ENCODE measurements around the gene EPM2AIP1.
"Not testable (repeated sequence)": the region's sequence is repeated elsewhere in the genome, so short reads cannot be mapped to it uniquely, and the experiment has no call there.

EPM2AIP1 gene

GRCh38 chr3:36992806-36993325 lies at the start of gene EPM2AIP1:
Gene EPM2AIP1, minus strand, starts transcription at chr3:36993131. Its CDS starts 54 bp downstream, at chr3:36993077.
- peak; percentile 61 to 96 for DNase-seq (ENCODE audit: low read depth in 2 of 2)

GRCh38 chr3:37042712-37043111 lies 49.8 kb upstream of the EPM2AIP1 start:
- not testable (repeated sequence) for DNase-seq (ENCODE audit: low read depth in 2 of 2)

DNA sequence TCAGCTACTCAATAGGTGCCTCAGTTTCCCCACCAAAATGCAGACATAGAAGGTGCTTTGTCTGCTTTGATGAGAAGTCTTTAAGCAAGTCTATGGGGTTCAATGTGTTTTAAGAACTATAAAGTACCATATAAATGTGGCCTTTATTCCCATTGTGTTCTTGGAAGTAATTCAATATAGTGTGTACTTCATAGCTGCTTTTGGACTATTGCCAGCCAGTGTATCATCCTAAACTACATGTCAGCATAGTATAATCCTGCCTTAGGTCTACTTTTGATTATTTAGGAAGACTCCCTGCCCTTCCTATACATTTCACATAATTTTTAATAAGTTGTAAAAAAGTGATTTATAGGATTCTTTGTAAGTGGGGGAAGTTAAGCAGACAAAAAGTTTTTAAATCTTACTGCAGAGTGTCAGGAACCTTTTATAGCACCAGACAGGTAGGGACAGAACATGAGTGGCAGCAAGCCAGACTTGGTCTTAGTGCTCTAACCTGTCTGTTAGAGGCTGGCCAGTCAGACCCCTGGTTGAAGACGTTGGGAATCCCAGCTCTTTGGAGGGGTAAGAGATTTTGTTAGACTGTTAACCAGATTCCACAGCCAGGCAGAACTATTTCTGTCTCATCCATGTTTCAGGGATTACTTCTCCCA lies 48.7 kb upstream of the EPM2AIP1 start:
- no peak for DNase-seq (ENCODE audit: low read depth in 2 of 2)

- no peak for DNase-seq (ENCODE audit: low read depth in 2 of 2)
Measured at GRCh38 chr3:37040231-37040630, 47.3 kb upstream of the EPM2AIP1 start.

DNA sequence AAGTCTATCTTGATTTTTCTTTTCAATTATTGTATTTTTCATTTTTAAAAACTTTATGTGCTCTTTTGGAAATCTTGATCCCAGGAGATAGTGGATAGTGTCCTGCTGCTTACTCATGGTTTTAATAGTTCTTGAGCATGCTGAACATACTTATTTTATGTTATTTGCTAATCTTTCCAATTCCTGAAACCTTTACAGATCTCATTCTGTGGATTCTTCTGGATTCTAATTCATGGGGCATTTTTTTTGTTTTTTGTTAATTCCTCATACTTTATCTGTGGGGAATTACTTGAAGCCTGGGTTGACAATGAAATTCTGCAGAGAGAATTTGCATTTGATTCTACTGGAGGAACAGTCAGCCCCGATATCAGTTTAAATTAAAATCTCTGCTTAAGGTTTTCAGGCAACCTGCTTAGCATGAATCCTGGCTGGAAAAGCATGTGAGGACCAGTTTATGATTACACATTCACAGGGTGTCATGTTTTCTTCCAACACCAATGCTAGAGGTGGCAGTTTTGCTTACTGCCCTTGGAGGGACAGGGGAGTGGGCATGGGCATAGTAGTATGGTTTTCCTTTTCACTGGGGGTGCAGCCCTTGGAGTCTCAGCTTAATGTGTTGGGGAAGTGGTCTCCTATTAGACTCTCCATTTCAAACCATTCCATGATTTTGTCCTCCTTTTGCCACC lies 46.4 kb upstream of the EPM2AIP1 start:
- no peak for DNase-seq (ENCODE audit: low read depth in 2 of 2)

DNA sequence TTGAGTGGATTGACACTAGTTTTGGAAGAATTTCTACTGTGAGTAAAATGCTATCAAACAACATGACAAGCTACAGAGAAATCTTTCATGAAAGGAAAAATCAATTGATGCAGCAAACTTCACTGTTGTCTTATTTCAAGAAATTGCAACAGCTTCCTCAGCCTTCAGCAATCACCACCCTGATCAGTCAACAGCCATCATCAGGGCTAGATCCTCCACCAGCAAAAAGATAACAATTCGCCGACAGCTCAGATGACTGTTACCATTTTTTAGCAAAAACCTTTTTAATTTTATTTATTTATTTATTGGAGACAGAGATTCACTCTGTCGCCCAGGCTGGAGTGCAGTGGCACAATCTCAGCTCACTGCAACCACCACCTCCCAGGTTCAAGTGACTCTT lies 44.4 kb upstream of the EPM2AIP1 start:
- no peak for DNase-seq (ENCODE audit: low read depth in 2 of 2)

DNA sequence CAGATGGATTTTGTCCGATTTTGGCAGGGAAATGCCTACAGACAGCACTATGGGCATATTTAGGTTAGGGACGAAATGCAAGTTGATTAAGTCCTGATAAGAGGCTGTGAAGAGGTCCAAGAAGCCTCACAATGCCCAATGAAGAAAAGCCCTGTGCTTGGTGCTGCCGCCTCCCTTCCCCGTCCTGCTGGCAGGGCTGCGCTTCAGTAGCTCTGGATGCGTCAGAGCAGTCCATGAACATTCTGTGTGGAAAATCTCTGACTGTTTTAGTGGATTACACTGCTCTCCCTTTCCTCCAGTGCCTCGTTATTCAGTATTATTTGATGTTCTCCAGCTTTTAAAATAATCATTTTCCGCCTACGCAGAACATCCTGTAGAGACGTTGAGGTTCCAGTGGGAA lies 40.0 kb upstream of the EPM2AIP1 start:
- no peak for DNase-seq (ENCODE audit: low read depth in 2 of 2)

GRCh38 chr3:37031096-37031682 lies 38.3 kb upstream of the EPM2AIP1 start:
- DNase-seq (ENCODE audit: low read depth in 2 of 2) = no peak

DNA sequence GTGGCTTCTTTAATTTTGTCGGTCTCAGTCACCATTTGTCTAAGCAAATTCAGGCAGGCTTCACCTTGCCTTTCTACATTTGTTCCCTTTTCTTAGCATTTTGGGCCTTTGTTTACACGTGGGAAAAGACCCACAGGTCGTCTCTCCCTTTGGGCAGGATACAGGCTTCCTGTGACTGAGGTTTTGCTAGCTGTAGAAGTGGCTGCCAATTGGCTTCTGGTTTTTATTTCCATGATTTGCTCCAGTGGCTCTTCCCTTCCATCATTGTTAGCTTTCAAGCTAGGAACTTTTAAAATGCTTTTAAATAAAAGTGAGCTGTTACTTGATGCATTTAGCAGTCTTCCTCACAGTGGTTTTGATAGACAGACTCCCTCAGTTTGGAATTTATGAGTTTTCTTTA lies 37.7 kb upstream of the EPM2AIP1 start:
- DNase-seq (ENCODE audit: low read depth in 2 of 2) = no peak

GRCh38 chr3:37029516-37030163 lies 36.7 kb upstream of the EPM2AIP1 start:
- DNase-seq (ENCODE audit: low read depth in 2 of 2) = no peak

DNA sequence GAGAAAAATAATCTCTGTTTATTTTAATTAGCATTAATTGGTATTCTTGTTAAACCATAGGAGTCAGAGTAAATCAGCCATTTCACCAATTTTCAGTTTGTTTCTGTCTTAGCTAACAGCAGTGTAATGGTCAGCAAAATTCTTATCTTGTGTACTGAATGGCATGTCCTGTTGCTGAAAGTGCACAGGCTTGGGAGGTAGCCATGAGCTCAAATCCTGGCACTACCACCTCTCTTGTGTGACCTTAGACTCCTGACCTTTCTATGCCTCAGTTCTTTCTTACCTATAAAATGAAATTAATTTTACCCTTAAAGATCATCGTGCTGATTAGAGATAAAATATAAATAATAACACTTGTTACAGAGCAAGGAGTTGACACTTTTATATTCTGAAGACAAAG lies 36.2 kb upstream of the EPM2AIP1 start:
- no peak for DNase-seq (ENCODE audit: low read depth in 2 of 2)

GRCh38 chr3:37028329-37028728 lies 35.4 kb upstream of the EPM2AIP1 start:
- DNase-seq (ENCODE audit: low read depth in 2 of 2) = no peak

GRCh38 chr3:37026851-37027250 lies 33.9 kb upstream of the EPM2AIP1 start:
- no peak for DNase-seq (ENCODE audit: low read depth in 2 of 2)

DNA sequence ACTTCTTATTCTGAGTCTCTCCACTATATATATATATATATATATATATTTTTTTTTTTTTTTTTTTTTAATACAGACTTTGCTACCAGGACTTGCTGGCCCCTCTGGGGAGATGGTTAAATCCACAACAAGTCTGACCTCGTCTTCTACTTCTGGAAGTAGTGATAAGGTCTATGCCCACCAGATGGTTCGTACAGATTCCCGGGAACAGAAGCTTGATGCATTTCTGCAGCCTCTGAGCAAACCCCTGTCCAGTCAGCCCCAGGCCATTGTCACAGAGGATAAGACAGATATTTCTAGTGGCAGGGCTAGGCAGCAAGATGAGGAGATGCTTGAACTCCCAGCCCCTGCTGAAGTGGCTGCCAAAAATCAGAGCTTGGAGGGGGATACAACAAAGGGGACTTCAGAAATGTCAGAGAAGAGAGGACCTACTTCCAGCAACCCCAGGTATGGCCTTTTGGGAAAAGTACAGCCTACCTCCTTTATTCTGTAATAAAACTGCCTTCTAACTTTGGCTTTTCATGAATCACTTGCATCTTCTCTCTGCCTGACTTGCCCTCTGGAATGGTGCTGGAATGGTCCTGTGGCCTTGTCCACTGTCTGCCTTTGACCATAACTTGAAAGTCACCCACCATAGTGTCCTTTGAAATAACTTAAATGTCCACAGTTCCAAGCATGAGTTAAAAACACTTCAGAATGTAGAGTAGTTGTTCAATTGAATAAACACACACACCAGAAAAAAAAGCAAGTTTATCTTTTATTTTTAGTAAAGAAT lies 32.8 kb upstream of the EPM2AIP1 start:
- no peak for DNase-seq (ENCODE audit: low read depth in 2 of 2)

DNA sequence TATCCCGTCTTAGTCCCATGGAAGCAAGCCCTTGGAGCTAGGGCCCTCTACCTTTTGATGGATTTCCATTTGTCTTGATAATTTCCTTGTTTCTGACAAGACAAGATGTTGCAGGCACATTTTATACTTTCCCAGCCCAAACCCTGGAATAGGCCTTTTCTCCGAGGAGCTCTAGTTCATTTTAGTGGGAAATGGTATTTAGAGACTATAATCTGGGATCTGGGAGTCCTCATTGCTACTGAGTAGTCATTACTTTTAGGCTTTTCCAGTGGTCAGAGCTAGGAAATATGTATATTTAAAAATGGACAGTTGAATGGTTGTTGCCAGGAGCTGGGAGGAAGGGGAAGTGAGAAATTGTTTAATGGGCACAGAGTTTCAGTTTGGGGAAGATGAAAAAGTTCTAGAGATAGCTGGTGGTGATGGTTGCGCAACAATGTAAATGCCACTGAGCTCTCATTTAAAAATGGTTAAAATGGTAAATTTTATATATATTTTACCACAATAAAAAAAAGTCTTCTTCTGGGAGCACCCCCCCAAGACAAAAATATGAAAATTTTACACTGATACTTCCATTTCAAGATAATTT lies 32.0 kb upstream of the EPM2AIP1 start:
- no peak for DNase-seq (ENCODE audit: low read depth in 2 of 2)

GRCh38 chr3:37024092-37024491 lies 31.2 kb upstream of the EPM2AIP1 start:
- DNase-seq (ENCODE audit: low read depth in 2 of 2) = no peak

GRCh38 chr3:37017683-37018082 lies 24.8 kb upstream of the EPM2AIP1 start:
- DNase-seq (ENCODE audit: low read depth in 2 of 2) = no peak

- no peak for DNase-seq (ENCODE audit: low read depth in 2 of 2)
Measured at GRCh38 chr3:37016903-37017302, 24.0 kb upstream of the EPM2AIP1 start.

- no peak for DNase-seq (ENCODE audit: low read depth in 2 of 2)
Measured at GRCh38 chr3:37015642-37016041, 22.7 kb upstream of the EPM2AIP1 start.

- DNase-seq (ENCODE audit: low read depth in 2 of 2) = no peak
Measured at GRCh38 chr3:37014620-37015019, 21.7 kb upstream of the EPM2AIP1 start.

Measured in stimulated activated CD4-positive, alpha-beta T cell treated with anti-CD3 and anti-CD28 coated beads, Interleukin-4, amount 100 ng/mL, for 48 hours (primary cell).